Measurements from ENCODE around the gene SALL1. TPM values are rescaled to one million over a fixed set of nuclear protein-coding genes. Genes with fewer than 3 reads are reported as not detected.

Gene SALL1
- total RNA-seq, 4 donors from 2014 or later, result 0.09 to 0.19 TPM; not detected in 2

DNA sequence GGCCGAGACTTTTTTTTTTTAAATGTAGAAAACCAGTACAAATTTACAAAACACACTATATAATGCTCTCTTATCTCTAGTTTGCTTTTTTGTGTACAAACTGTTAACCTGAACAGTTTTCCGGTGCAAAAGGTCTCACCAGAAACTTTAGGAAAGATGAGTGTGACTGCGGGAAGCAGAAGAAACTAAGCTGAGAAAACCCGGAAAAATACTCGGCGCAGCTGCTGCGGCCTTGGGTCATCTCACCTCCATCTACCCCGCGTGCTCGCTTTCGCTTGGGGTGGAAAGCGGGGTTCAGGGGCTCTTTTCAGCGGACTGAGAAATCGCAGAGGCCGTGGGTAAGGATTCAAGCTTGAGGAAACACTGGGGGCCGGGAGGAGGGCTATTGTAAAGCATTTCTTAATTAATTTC lies 1.8 kb downstream of the SALL1 start:
- no peak for DNase-seq (ENCODE audit: low spot score)
- TF ChIP-seq, protein P1, sequence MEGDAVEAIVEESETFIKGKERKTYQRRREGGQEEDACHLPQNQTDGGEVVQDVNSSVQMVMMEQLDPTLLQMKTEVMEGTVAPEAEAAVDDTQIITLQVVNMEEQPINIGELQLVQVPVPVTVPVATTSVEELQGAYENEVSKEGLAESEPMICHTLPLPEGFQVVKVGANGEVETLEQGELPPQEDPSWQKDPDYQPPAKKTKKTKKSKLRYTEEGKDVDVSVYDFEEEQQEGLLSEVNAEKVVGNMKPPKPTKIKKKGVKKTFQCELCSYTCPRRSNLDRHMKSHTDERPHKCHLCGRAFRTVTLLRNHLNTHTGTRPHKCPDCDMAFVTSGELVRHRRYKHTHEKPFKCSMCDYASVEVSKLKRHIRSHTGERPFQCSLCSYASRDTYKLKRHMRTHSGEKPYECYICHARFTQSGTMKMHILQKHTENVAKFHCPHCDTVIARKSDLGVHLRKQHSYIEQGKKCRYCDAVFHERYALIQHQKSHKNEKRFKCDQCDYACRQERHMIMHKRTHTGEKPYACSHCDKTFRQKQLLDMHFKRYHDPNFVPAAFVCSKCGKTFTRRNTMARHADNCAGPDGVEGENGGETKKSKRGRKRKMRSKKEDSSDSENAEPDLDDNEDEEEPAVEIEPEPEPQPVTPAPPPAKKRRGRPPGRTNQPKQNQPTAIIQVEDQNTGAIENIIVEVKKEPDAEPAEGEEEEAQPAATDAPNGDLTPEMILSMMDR (IDR thresholded peaks at IDR 0.05), result no peak
- ATAC-seq (ENCODE audit: low FRiP score), result no peak

DNA sequence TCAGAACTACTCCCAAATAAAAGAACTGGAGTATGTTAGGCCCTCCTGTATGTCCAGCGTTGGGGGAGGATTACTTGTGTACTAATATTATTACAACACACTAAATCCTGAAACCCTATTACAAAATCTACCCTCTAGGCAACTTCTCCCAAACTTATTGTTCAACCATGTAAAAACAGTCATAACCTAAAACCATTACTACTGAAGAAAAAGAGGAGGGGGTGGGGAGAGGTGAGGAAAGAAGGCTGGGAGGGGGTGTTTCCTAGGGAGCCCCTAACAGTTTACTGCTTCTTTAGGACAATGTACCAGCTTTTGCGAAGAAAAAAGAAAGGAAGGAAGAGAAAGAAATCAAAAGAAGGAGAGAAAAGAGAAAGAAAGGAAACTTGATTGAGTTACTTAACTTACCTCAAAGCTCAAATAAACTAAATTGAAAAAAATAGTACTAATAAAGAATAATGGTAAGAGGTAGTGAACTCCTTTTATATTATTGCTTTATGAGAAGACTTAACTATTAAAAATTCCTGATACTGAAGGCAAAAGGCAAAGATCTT lies 2.3 kb downstream of the SALL1 start:
- TF ChIP-seq, protein P1 (IDR thresholded peaks at IDR 0.05), result no peak
- DNase-seq (ENCODE audit: low spot score) (no peak), ATAC-seq (ENCODE audit: low FRiP score) (no peak)

- DNase-seq (ENCODE audit: low spot score) (no peak), ATAC-seq (ENCODE audit: low FRiP score) (no peak)
- TF ChIP-seq, protein P1 (IDR thresholded peaks at IDR 0.05), result no peak
Observed at GRCh38 chr16:51147776-51148677, 3.0 kb downstream of the SALL1 start.

- DNase-seq (ENCODE audit: low spot score) (no peak), ATAC-seq (ENCODE audit: low FRiP score) (no peak)
- TF ChIP-seq, protein P1 (IDR thresholded peaks at IDR 0.05), result no peak
Observed at GRCh38 chr16:51146256-51146924, 4.7 kb downstream of the SALL1 start.

GRCh38 chr16:51144203-51144602 lies 6.9 kb downstream of the SALL1 start:
- ATAC-seq (ENCODE audit: low FRiP score), result no peak
- TF ChIP-seq, protein P1 (IDR thresholded peaks at IDR 0.05), result no peak
- DNase-seq (ENCODE audit: low spot score), result no peak

GRCh38 chr16:51143196-51143977 lies 7.7 kb downstream of the SALL1 start:
- ATAC-seq (ENCODE audit: low FRiP score) (no peak), DNase-seq (ENCODE audit: low spot score) (no peak)
- TF ChIP-seq, protein P1 (IDR thresholded peaks at IDR 0.05), result no peak
